ENCODE results near the gene KRTAP10-7. TPM values are rescaled to one million over a fixed set of nuclear protein-coding genes. Genes with fewer than 3 reads are reported as not detected.
"Not testable (repeated sequence)": the region's sequence is repeated elsewhere in the genome, so short reads cannot be mapped to it uniquely, and the experiment has no call there.

The KRTAP10-7 gene
- total RNA-seq, 1 experiment from 2014 or later, result not detected

- DNase-seq, result peak; percentile 34
- H3K4me3 ChIP-seq (ENCODE audit: insufficient read depth, low read depth, low read length), result no peak overlapping the region
- no peaks in the 10 kb centered on the region for H3K27me3 ChIP-seq (ENCODE audit: control insufficient read depth, insufficient read depth, low read length)
- H3K36me3 ChIP-seq (replicated peaks; ENCODE audit: control insufficient read depth, insufficient read depth, low read length), result no peaks in the 10 kb centered on the region
These were observed 32.8 kb upstream of the KRTAP10-7 start for GRCh38 chr21:44567481-44568171.

GRCh38 chr21:44568261-44568660 lies 32.1 kb upstream of the KRTAP10-7 start:
- no peaks in the 10 kb centered on the region for H3K36me3 ChIP-seq (replicated peaks; ENCODE audit: control insufficient read depth, insufficient read depth, low read length)
- no peak overlapping the region for H3K4me3 ChIP-seq (ENCODE audit: insufficient read depth, low read depth, low read length)
- no peak for DNase-seq
- no peaks in the 10 kb centered on the region for H3K27me3 ChIP-seq (ENCODE audit: control insufficient read depth, insufficient read depth, low read length)

- DNase-seq, result peak; percentile 49
- Histone ChIP-seq H3K36me3 (replicated peaks; ENCODE audit: control insufficient read depth, insufficient read depth, low read length) (no peaks in the 10 kb centered on the region), H3K27me3 (ENCODE audit: control insufficient read depth, insufficient read depth, low read length) (no peaks in the 10 kb centered on the region), H3K4me3 (ENCODE audit: insufficient read depth, low read depth, low read length) (no peak overlapping the region)
These were observed 31.5 kb upstream of the KRTAP10-7 start for GRCh38 chr21:44568667-44569556.

- no peak overlapping the region for H3K4me3 ChIP-seq (ENCODE audit: insufficient read depth, low read depth, low read length)
- peak; percentile 46 for DNase-seq
- no peaks in the 10 kb centered on the region for H3K36me3 ChIP-seq (replicated peaks; ENCODE audit: control insufficient read depth, insufficient read depth, low read length)
- H3K27me3 ChIP-seq (ENCODE audit: control insufficient read depth, insufficient read depth, low read length), result no peaks in the 10 kb centered on the region
These were observed 30.4 kb upstream of the KRTAP10-7 start for GRCh38 chr21:44569861-44570517.

GRCh38 chr21:44571296-44571695 lies 29.1 kb upstream of the KRTAP10-7 start:
- Histone ChIP-seq H3K36me3 (replicated peaks; ENCODE audit: control insufficient read depth, insufficient read depth, low read length) (no peaks in the 10 kb centered on the region), H3K27me3 (ENCODE audit: control insufficient read depth, insufficient read depth, low read length) (no peaks in the 10 kb centered on the region), H3K4me3 (ENCODE audit: insufficient read depth, low read depth, low read length) (no peak overlapping the region)
- peak; percentile 12 for DNase-seq

- Histone ChIP-seq H3K27me3 (ENCODE audit: control insufficient read depth, insufficient read depth, low read length) (no peaks in the 10 kb centered on the region), H3K4me3 (ENCODE audit: insufficient read depth, low read depth, low read length) (no peak overlapping the region), H3K36me3 (replicated peaks; ENCODE audit: control insufficient read depth, insufficient read depth, low read length) (no peaks in the 10 kb centered on the region)
- DNase-seq, result peak; percentile 47
These were observed 28.3 kb upstream of the KRTAP10-7 start for GRCh38 chr21:44571844-44572782.

GRCh38 chr21:44572959-44573583 lies 27.3 kb upstream of the KRTAP10-7 start:
- DNase-seq, result peak; percentile 41
- Histone ChIP-seq H3K4me3 (ENCODE audit: insufficient read depth, low read depth, low read length) (no peak overlapping the region), H3K36me3 (replicated peaks; ENCODE audit: control insufficient read depth, insufficient read depth, low read length) (no peaks in the 10 kb centered on the region), H3K27me3 (ENCODE audit: control insufficient read depth, insufficient read depth, low read length) (no peaks in the 10 kb centered on the region)

GRCh38 chr21:44573630-44574456 lies 26.6 kb upstream of the KRTAP10-7 start, which contains the start of gene KRTAP10-4:
TSS of gene KRTAP10-4 (plus strand) at chr21:44573729. CDS start at chr21:44573759, 30 bp downstream.
- not testable (repeated sequence) for DNase-seq; H3K27me3 ChIP-seq (ENCODE audit: control insufficient read depth, insufficient read depth, low read length); H3K4me3 ChIP-seq (ENCODE audit: insufficient read depth, low read depth, low read length); H3K36me3 ChIP-seq (replicated peaks; ENCODE audit: control insufficient read depth, insufficient read depth, low read length)

GRCh38 chr21:44574457-44575306 lies 25.7 kb upstream of the KRTAP10-7 start:
- DNase-seq, result peak; percentile 78

GRCh38 chr21:44575307-44576024 lies 24.9 kb upstream of the KRTAP10-7 start:
- H3K27me3 ChIP-seq (ENCODE audit: control insufficient read depth, insufficient read depth, low read length), result no peaks in the 10 kb centered on the region
- no peaks in the 10 kb centered on the region for H3K36me3 ChIP-seq (replicated peaks; ENCODE audit: control insufficient read depth, insufficient read depth, low read length)
- H3K4me3 ChIP-seq (ENCODE audit: insufficient read depth, low read depth, low read length), result no peak overlapping the region
- DNase-seq, result no peak

More at GRCh38 chr21:44574457-44575306, 25.7 kb upstream of the KRTAP10-7 start:
- H3K36me3 ChIP-seq (replicated peaks; ENCODE audit: control insufficient read depth, insufficient read depth, low read length), result no peaks in the 10 kb centered on the region
- H3K27me3 ChIP-seq (ENCODE audit: control insufficient read depth, insufficient read depth, low read length), result no peaks in the 10 kb centered on the region
- H3K4me3 ChIP-seq (ENCODE audit: insufficient read depth, low read depth, low read length), result no peak overlapping the region

- Histone ChIP-seq H3K4me3 (ENCODE audit: insufficient read depth, low read depth, low read length) (no peak overlapping the region), H3K36me3 (replicated peaks; ENCODE audit: control insufficient read depth, insufficient read depth, low read length) (no peaks in the 10 kb centered on the region), H3K27me3 (ENCODE audit: control insufficient read depth, insufficient read depth, low read length) (no peaks in the 10 kb centered on the region)
- no peak for DNase-seq
These were observed 24.4 kb upstream of the KRTAP10-7 start for GRCh38 chr21:44576025-44576420.

All from H7 (cell line).